ENCODE data around the gene SLC7A6OS.

The SLC7A6OS gene

DNA sequence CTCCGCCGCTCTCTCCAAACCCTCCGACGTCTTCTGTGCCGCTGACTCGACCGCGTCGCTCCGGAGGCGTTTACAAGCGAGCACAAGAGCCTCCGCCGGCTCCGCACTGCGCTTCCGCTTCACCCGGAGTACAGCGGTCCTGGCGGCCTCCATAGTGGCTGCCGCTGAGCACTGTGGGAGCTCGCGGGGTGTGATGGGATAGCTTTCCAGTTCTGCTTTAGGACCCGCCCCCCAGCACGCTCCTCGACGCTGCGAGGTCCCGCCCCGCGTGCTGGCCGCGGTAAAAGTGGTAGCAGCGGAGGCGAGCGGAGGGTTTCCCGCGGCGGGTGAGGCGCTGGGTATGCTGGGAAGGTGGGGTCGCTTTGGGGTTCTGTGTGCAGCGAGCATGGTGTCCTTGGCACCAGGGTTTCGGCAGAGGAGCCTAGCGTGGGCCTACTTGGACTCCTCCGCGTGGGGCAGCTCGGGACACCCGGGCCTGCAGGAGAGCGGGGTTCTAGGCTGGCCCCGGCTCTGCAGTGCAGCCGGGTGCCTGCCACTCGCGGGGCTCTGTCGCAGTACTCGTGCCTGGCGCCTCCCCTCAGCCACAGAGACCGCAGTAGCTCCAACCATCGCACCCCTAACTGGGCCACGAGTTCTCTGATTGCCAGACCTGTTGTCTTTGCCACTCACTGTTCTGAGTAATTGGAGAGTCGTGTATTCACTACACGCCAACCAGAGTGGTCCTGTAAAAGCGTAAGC is at the start of gene SLC7A6OS, which contains the start of gene PRMT7:
Gene SLC7A6OS (minus strand): TSS at position 173 of the 738 bp plus-strand sequence. CDS start 20 bp downstream, at position 153.
Gene PRMT7 (plus strand): TSS at position 246 of the 738 bp plus-strand sequence. CDS start 4,961 bp downstream, outside the sequence.
- peak; percentile 60 to 83 (median 74) for DNase-seq (ENCODE audit: low read depth in 2 of 3, low spot score in 2 of 3)

DNA sequence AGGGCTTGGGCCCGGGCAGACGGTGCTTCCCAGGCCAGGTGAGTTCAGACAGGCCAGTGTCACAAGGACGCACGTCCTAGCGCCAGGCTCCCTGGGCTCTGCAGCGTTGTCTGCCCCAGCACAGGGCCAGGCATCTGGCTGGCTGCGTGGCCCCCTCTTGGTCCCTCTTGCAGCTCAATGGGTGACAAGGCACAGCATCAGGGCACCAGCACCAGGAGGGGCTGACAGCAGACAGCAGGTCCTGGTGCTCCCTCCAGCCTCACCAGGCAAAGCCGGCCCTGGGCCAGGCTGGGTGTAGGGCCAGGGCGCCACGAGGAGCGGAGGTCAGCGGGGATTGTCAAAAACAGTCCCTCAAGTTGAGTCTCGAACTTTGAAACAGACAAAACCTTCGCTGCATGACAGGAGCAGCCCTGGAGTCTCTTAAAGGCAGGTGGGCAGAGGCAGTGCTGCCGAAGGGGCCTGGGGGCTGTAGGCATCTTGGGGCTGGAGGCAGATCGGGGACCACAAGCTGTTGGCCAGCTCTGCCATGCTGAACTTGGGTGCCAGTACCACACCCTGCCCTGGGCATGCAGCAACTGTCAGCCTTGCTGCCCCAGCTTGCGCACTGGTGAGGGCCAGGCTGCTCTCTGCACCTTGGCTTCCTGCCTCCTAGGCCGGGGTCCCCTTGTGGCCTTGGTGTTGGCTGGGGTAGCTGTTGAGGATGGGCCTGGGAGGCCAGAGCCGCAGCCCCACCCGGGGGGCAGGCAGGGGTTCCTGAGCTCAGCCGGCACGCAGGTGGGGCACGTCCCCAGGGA is 48.8 kb upstream of the SLC7A6OS start:
- DNase-seq (ENCODE audit: low read depth in 2 of 3, low spot score in 2 of 3) = no peak

DNA sequence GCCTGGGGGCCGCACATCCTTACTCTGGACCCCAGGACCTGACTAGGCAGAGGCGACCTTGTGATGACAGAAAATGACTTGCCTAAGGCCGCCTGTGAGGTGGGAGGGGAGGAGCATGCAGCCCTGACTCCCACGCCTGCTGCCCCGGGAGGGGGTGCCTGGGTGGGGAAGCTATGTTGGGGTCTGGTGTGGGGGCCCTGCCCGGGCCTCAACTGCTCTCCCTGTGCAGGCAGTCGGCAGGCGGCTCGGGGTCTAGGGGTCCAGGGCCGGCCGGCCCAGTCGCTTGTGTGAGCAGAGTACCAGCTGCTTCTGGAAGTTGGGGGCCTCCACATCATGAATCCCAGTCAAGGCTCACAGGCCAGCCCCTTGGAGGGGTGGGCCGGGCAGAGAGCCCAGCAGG is 48.2 kb upstream of the SLC7A6OS start:
- no peak for DNase-seq (ENCODE audit: low read depth in 2 of 3, low spot score in 2 of 3)

DNA sequence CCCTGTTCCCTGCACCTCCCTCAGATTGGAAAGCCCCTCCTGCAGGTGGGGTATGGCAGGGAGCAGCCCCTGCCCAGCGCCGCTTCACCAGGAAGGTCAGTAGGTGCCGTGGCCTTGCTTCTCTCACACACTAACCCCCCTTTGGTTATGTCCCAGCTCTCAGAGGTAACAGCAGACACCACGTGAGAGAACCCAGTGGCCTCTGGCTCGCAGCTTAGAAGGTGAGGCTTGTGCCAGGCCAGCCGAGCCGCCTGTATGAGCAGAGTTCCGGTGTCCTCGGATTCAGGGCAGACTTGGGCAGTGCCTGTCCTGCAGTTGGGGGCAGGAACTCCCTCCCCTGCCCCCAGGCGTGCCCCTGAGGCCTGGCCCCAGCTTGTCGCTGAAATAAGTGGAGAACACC is 47.2 kb upstream of the SLC7A6OS start:
- no peak for DNase-seq (ENCODE audit: low read depth in 2 of 3, low spot score in 2 of 3)

DNA sequence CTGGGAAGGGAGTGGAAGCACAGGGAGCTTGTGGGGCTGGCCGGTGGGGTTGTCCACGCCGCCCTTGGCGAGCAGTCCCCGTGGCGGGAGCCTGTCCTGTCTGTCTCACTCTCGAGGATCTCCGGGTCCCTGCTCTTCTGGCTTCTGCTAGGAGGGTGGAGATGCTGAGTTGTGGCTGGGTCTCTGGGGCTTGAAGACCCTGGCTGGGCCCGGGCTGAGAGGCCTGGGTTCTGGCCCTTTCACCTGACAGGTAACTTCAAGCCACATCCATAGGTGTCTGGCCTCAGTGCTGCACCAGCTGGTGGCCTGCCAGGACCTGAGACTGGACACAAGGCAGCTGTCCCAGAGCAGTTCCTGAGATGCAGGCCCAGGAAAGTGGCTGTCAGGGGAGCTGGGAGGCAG is 46.8 kb upstream of the SLC7A6OS start:
- no peak for DNase-seq (ENCODE audit: low read depth in 2 of 3, low spot score in 2 of 3)

DNA sequence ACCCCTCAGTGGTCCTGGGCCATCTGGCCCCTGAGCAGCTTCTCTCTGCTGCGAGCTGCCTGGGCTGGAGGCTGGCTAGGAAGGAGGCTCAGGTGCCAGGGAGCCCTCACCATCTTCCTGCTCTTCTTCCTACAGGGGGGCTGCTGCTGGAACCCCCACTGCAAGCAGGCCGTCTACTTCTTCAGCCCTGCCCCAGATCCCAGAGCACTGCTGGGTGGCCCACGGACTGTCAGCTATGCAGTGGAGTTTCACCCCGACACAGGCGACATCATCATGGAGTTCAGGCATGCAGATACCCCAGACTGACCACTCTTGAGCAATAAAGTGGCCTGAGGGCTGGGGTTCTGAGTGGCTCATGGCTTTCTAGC is 46.2 kb upstream of the SLC7A6OS start:
- no peak for DNase-seq (ENCODE audit: low read depth in 2 of 3, low spot score in 2 of 3)

DNA sequence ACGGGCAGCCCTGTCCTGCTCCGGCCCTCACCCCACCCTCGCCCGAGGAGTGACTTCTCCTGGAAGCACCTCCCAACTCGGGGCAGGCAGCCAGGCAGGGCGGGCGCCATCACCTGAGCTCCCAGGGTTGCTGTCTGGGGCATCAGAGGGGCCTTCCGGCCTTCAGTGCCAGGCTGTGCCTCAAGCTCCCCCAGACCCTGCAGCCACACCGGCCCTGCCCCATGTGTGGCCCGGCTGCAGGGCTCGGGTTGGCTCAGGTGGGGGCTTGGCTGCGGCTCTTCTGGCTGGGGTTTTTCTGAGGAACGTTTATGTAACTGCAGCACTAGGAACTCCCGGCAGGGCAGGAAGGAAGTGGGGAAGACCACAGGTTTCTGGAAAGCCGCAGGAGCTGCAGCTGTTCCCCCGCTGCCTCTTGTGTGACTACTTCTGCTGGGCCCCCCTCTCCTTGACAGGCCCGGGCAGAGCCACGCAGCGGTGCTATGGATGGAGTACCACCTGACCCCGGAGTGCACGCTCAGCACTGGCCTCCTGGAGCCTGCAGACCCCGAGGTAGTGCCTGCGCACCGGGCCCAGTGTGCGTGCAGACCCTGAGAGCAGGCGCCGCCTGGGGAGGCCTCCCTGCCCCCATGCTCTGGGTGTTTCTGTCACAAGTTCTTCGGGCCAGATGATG is 45.6 kb upstream of the SLC7A6OS start:
- DNase-seq (ENCODE audit: low read depth in 2 of 3, low spot score in 2 of 3) = peak in 2 of 3 experiments; percentile 36 to 63

DNA sequence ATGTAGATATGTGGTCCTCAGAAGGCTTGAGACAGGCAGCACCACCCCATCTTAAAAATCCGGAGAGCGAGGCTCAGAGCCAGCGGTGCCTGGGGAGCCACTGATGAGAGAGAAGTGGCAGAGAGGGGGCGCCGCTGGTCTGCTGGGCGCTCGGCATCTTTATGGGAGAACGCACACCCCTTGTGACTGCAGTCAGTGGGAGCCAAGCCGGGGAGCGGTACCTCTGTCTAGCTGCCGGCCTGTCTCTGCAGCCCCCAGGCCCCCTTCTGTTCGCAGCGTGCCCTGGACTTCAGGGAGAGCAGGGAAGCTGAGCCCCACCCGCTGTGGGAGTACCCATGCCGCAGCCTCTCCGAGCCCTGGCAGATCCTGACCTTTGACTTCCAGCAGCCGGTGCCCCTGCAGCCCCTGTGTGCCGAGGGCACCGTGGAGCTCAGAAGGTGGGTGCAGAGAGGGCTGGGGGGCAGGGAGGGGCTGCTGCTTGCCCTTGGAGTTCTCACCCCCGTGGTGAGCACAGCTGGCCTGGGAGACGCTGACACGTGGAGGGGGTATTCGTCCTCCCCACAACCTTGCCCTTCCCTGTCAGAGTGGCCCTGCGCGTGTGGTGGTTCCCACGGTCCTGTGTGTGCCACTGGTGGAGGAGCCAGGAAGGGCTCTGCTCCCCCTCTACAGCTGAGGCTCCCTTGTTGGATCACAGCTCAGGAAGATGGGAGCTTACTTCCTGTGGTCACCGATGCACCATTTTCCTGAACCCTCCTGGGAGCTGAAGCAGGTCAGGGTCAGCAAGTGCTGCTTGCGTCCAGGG is 44.9 kb upstream of the SLC7A6OS start:
- DNase-seq (ENCODE audit: low read depth in 2 of 3, low spot score in 2 of 3) = no peak

DNA sequence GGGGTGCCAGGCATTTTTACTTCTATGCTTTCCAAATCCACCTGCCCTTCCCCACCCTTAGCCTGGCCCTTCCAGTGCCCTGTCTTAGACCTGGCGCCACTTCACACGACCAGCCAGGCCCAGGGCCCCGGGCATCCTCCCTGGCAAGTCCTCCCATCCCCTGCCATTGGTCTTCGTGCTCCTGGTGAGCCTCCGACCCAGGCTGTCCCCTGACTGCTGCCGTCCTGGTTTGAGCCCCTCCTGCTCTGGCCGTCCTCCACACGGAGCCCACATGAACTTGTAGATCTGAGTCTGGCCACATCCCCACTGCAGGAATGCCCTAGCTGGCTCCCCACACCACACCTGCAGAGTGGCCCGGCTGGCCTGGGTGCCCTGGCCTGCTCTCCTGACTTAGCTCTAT is 44.1 kb upstream of the SLC7A6OS start:
- no peak for DNase-seq (ENCODE audit: low read depth in 2 of 3, low spot score in 2 of 3)

DNA sequence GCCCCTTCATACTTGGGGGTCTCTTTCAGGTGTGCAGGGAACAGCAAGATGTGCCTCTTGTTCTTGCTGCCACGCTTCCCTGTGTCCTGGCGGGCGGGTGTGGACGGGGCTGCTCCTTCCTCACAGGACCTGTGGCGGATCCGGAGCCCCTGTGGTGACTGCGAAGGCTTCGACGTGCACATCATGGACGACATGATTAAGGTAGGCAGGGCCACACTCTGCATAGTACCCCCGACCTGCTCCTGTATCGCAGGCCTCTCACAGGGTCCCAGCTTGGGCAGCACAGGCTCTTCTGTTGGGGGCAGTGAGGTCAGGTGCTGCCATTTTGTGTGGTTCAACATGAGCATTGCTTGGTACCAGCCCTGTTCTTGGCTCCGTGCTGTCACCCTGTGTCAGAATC is 42.6 kb upstream of the SLC7A6OS start:
- DNase-seq (ENCODE audit: low read depth in 2 of 3, low spot score in 2 of 3) = no peak

DNA sequence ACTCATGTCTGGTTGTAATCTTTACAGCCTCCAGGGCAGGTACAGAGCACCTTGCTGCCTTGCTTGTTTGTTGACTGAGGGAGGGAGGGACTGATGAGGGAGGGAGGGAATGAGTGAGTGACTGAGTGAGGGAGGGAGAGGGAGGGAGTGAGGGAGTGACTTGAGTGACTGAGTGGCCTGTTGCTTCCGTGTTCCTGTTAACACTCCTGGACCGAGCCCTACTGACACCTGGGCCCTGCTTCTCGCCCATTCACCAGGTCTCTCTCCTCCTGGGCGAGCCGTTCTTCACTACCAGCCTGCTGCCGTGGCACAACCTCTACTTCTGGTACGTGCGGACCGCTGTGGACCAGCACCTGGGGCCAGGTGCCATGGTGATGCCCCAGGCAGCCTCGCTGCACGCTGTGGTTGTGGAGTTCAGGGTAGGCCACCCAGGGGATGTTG is 41.3 kb upstream of the SLC7A6OS start:
- DNase-seq (ENCODE audit: low read depth in 2 of 3, low spot score in 2 of 3) = no peak

DNA sequence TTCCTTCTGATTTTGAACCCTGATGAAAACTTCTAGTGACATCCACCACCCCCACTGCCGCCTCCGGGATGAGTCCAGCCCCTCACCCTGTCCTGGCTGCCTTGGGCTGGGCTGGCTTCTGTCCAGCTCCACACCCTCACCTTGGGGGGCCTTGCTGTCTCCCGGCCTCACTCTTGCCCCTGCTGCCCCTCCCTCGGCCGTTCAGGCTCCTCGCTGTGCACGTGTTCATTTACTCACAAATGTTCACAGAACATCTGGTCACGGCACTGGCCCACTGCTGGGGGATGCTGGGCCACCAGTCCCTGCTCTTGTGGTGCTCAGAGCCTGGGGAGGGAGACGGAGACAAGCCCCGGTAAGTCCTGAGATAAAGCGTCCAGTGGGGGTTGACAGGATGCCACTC is 40.7 kb upstream of the SLC7A6OS start:
- DNase-seq (ENCODE audit: low read depth in 2 of 3, low spot score in 2 of 3) = no peak

DNA sequence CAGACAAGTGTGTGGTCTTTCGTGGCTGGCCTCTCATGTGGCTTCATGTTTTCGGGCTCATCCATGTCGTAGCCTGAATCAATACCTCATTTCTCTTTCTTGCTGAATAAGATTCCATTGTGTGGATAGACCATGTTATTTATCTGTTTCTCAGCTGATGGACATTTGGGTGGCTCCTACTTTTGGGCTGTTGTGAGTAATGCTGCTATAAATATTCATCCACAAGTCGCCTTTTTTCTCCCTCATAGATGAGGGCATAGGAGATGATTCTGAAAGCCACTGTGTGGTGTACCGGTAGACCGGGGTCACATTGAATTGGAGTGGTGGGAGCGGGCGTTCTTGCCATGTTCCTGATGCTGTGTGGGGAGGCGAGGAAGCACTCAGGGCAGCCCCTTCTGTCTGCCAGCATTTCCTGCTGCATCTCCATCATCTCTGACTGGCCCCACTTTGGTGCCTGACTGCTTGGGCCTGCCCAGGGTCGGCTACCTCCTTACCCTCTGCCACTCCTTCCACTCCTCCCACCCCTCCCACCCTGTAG is 40.1 kb upstream of the SLC7A6OS start:
- DNase-seq (ENCODE audit: low read depth in 2 of 3, low spot score in 2 of 3) = no peak

DNA sequence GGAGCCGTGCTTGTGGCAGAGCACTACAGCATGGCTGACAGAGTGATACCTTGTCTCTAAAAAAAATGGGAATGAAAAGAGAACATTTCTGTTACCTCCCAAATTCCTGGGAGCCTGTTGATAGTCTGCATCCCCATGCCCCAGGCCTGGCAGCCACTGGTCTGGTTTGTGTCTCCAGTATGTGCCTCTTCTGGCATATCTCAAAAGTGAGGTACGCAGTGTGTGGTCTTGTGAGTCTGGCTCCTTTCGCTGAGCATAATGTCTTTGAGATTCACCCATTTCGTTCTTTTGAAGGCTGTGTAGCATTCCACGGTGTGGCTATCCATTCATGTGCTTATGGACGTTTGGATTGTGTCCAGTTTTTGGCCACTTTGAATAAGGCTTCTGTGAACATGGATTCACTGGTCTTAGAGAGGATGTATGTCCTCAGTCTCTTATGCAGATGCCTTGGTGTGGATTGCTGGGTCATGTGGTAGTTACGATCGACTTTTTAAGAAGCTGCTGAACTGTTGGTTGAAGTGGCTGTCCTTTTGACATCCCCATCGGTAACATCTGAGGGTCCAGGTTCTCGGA is 39.2 kb upstream of the SLC7A6OS start:
- DNase-seq (ENCODE audit: low read depth in 2 of 3, low spot score in 2 of 3) = no peak

DNA sequence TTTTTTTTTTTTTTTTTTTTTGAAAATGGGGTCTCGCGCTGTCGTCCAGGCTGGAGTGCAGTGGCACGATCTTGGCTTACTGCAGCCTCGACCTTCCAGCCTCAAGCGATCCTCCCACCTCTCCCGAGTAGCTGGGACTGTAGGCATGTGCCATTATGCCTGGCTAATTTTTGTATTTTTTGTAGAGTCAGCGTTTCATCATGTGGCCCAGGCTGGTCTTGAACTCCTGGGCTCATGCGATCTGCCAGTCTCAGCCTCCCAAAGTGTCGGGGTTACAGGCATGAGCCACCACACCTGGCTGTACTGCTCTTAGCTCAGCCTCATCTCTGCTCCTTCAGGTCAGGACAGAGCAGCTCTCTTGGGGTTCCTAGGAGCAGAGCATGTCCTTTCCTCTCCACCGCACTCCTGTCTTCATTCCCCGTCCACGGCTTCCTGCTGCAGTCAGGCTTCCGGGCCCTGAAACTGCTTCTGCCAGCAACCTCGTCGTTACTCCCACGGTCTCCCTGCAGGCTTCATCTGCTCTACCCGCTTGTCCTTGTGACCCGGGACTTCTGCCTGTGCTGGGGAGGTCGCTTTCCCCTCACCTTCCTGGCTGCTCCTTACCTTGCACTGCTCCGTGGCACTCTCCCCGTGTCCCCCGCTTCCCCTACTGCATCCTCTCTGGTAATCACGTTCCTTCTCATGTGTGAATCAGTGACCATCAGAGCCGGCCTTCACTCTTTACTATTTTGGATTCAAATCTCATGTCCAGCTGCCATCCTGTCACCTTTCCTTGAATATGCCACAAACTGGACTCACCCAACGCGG is 38.1 kb upstream of the SLC7A6OS start:
- no peak for DNase-seq (ENCODE audit: low read depth in 2 of 3, low spot score in 2 of 3)

DNA sequence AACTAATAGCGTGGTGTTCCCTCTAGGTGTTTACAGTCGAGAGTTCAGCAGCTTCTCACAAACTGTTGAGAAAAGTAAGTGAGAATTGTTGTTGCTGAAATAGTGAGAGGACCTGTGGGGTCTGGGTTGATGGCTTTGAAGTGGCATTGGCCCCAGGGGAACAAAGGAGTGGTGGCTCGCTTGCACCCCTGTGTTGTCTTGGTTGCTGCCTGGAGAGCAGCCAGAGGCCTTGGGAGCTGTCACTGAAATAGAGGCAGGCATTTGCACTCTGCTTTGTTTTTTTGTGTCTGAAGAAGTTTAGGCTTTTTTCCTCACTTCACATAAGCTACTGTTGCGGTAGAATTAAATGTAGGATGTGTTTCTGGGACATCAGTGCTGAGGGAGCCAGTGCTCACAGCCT is 36.9 kb upstream of the SLC7A6OS start:
- no peak for DNase-seq (ENCODE audit: low read depth in 2 of 3, low spot score in 2 of 3)

DNA sequence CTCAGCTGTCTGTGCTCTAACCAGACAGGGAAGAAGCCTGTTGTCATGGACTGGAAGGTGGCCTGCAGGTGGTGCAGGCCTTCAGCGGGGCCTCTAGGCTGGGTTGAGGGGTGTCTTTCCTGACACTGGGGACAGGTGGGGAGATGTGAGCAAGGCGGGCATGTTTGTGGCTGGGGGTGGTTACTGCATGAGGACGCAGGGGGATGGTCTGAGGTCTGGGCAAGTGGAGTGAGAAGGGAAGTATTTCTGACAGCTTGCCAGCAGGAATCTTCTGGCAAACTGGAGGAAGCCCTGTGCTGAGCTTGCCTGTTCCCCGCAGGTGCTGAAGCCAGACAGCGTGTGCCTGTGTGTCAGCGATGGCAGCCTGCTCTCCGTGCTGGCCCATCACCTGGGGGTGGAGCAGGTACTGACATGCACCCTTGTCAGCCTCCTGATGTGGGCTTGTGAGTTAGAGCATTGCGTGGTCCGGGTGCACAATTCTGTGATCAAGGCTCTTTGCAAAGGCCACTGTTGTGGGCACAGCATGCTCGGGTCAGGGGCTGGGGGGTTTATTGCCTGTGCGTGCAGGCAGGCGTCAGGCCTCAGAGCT is 36.2 kb upstream of the SLC7A6OS start:
- DNase-seq (ENCODE audit: low read depth in 2 of 3, low spot score in 2 of 3) = no peak

DNA sequence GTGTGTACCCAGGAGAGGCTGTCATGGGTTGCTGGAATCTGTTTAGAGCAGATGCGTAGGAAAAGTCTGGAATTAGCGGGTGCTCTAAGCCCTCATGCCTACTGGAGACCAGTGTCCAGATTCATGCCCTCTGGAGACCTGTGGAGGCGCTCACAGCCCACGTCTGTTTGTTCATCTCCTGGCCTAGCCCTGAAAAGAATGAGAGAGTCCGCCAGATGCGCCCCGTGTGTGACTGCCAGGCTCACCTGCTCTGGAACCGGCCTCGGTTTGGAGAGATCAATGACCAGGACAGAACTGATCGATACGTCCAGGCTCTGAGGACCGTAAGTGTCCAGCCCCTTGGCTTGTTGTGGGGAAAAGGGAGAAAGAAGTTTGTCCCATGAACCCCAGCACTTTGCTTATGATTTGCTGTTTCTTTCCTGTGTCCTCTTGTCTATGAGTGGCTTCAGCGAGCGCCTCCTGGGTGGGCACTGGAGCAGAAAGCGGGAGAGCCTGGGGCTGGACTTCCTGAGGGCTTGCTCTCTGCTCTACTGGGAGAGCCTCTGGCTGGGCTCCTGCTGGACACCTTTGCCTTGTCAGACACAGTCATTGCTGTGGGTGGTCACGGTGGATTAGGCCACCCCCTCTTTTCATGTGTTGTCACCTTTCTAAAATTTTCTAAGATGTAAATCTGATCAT is 35.4 kb upstream of the SLC7A6OS start:
- DNase-seq (ENCODE audit: low read depth in 2 of 3, low spot score in 2 of 3) = no peak
